Liver (tissue), 9 donors: ENCODE data around the gene IZUMO1. TPM values are rescaled to one million over a fixed set of nuclear protein-coding genes. Genes with fewer than 3 reads are reported as not detected.

ENCODE experiments used
- DNase-seq: peaks from one replicate; pipeline ENCODE4 v3.0.0-alpha.2; 2017; ENCODE audit warnings: low spot score
- H3K27ac ChIP-seq, 2 donors: one replicate each; pipeline ENCODE4 v1.7.0; 2013; ENCODE audit warnings: inconsistent platforms in 2 of 2, low read length in 2 of 2, control low read depth in 1 of 2, low read depth in 1 of 2, mild to moderate bottlenecking in 1 of 2
- H3K27me3 ChIP-seq, 4 donors: one replicate each; pipeline versions ENCODE4 v1.6.1 to v1.7.0; 2013; ENCODE audit warnings: low read length in 3 of 4, inconsistent platforms in 1 of 4, mild to moderate bottlenecking in 1 of 4, moderate library complexity in 1 of 4; ENCODE audit not compliant: control insufficient read depth in 4 of 4, insufficient read depth in 4 of 4
- H3K36me3 ChIP-seq, 4 donors: one replicate each; pipeline versions ENCODE4 v1.6.1 to v1.7.0; 2013; ENCODE audit warnings: low read length in 3 of 4, mild to moderate bottlenecking in 3 of 4, low read depth in 1 of 4, moderate library complexity in 1 of 4; ENCODE audit not compliant: control insufficient read depth in 4 of 4, insufficient read depth in 3 of 4
- H3K4me1 ChIP-seq, 4 donors: one replicate each; pipeline versions ENCODE4 v1.6.1 to v1.7.0; 2013; ENCODE audit warnings: low read length in 3 of 4, mild to moderate bottlenecking in 3 of 4, moderate library complexity in 1 of 4; ENCODE audit not compliant: control insufficient read depth in 4 of 4, insufficient read depth in 4 of 4
- H3K4me3 ChIP-seq, 3 donors: one replicate each; pipeline versions ENCODE4 v1.6.1 to v1.7.0; 2013; ENCODE audit warnings: low read length in 3 of 3, control low read depth in 1 of 3, low read depth in 1 of 3, mild to moderate bottlenecking in 1 of 3
- H3K9ac ChIP-seq, 2 donors: one replicate each; pipeline ENCODE4 v1.7.0; 2013; ENCODE audit warnings: low read length in 2 of 2, mild to moderate bottlenecking in 2 of 2, moderate library complexity in 2 of 2, control low read depth in 1 of 2, low read depth in 1 of 2
- H3K9me3 ChIP-seq, 4 donors: one replicate each; pipeline versions ENCODE4 v1.6.1 to v1.7.0; 2013; ENCODE audit warnings: low read length in 3 of 4; ENCODE audit not compliant: control insufficient read depth in 4 of 4
- ATF3 ChIP-seq: IDR thresholded peaks from 2 replicates; pipeline ENCODE4 v1.6.1; 2016; ENCODE audit warnings: antibody characterized with exemption
- EGR1 ChIP-seq, 2 donors: IDR thresholded peaks; 2 replicates each; pipeline ENCODE4 v1.6.1; 2016 to 2018; ENCODE audit warnings: antibody characterized with exemption in 2 of 2, low read depth in 2 of 2
- FOXA1 ChIP-seq: IDR thresholded peaks from 2 replicates; pipeline ENCODE4 v1.6.1; 2016; ENCODE audit warnings: antibody characterized with exemption
- FOXA2 ChIP-seq: IDR thresholded peaks from 2 replicates; pipeline ENCODE4 v1.6.1; 2016; ENCODE audit warnings: antibody characterized with exemption
- GABPA ChIP-seq, 2 donors: IDR thresholded peaks in 1 of 2; conservative IDR thresholded peaks in 1 of 2; 2 replicates each; pipeline ENCODE4 v1.6.1; 2016; ENCODE audit warnings: antibody characterized with exemption in 2 of 2, mild to moderate bottlenecking in 1 of 2, moderate library complexity in 1 of 2
- HNF4A ChIP-seq, 2 donors: conservative IDR thresholded peaks; 2 replicates each; pipeline ENCODE4 v1.6.1; 2016; ENCODE audit warnings: antibody characterized with exemption in 2 of 2, mild to moderate bottlenecking in 2 of 2
- HNF4G ChIP-seq: IDR thresholded peaks from 2 replicates; pipeline ENCODE4 v1.6.1; 2016; ENCODE audit warnings: antibody characterized with exemption
- JUND ChIP-seq, 2 donors: IDR thresholded peaks; 2 replicates each; pipeline ENCODE4 v1.6.1; 2016; ENCODE audit warnings: antibody characterized with exemption in 2 of 2
- NR2F2 ChIP-seq: IDR thresholded peaks from 2 replicates; pipeline ENCODE4 v1.6.1; 2016; ENCODE audit warnings: antibody characterized with exemption
- RAD21 ChIP-seq, 2 donors: IDR thresholded peaks; 2 replicates each; pipeline ENCODE4 v1.6.1; 2016; ENCODE audit warnings: antibody characterized with exemption in 2 of 2, mild to moderate bottlenecking in 2 of 2
- REST ChIP-seq: IDR thresholded peaks from 2 replicates; pipeline ENCODE4 v1.6.1; 2016; ENCODE audit warnings: antibody characterized with exemption, mild to moderate bottlenecking
- RXRA ChIP-seq, 2 donors: IDR thresholded peaks; 2 replicates each; pipeline ENCODE4 v1.6.1; 2017 to 2018; ENCODE audit warnings: antibody characterized with exemption in 2 of 2, mild to moderate bottlenecking in 1 of 2
- SP1 ChIP-seq: IDR thresholded peaks from 2 replicates; pipeline ENCODE4 v1.6.1; 2018; ENCODE audit warnings: antibody characterized with exemption, mild to moderate bottlenecking
- TAF1 ChIP-seq: conservative IDR thresholded peaks from 2 replicates; pipeline ENCODE4 v1.6.1; 2016; ENCODE audit warnings: antibody characterized with exemption, mild to moderate bottlenecking
- YY1 ChIP-seq: IDR thresholded peaks from 2 replicates; pipeline ENCODE4 v1.6.1; 2016; ENCODE audit warnings: antibody characterized with exemption, mild to moderate bottlenecking
- ZBTB33 ChIP-seq: IDR thresholded peaks from 2 replicates; pipeline ENCODE4 v1.6.1; 2016; ENCODE audit warnings: antibody characterized with exemption
- WGBS: extraction: QIAGEN DNeasy Blood & Tissue Kit; methylation state at CpG from one replicate; pipeline ENCODE4 v1.1.7; 2013; 5-methylcytosine and 5-hydroxymethylcytosine counted together
- polyA plus RNA-seq, 2 donors: library from polyadenylated mRNA; stranded (reverse) in 1 of 2; unstranded in 1 of 2; fragments of 200-250 nt in 1 of 2; fragments of >200 nt in 1 of 2; fragmentation: Nextera tagmentation in 1 of 2; extraction: Ambion mirVana in 1 of 2; gene quantifications; one replicate each; pipeline versions ENCODE4 v1.2.1 to v1.2.3, GENCODE V29; 2013 to 2015
- total RNA-seq, 2 donors: library from RNA; depleted of rRNA; stranded (reverse); fragments of >200 nt; gene quantifications; one replicate each; pipeline ENCODE4 v1.2.3, GENCODE V29; 2014
- TF ChIP-seq, protein P1 (sequence below): fragments of 150-350 bp; IDR thresholded peaks from 2 replicates; pipeline ENCODE4 v1.5.1; 2017; ENCODE audit warnings: improper control_type of control experiment, low read depth, low read length; ENCODE audit not compliant: missing input control
- TF ChIP-seq, protein P2 (sequence below): IDR thresholded peaks from 2 replicates; pipeline ENCODE4 v1.6.1; 2016; ENCODE audit warnings: antibody characterized with exemption
- donor health status: healthy.
- donor health status: healthy.
- donor health status: healthy.
- donor health status: healthy.
- donor health status: healthy.

Gene IZUMO1
- total and polyA plus RNA-seq, 4 donors: 0.33 to 0.47 TPM; not detected in 2

DNA sequence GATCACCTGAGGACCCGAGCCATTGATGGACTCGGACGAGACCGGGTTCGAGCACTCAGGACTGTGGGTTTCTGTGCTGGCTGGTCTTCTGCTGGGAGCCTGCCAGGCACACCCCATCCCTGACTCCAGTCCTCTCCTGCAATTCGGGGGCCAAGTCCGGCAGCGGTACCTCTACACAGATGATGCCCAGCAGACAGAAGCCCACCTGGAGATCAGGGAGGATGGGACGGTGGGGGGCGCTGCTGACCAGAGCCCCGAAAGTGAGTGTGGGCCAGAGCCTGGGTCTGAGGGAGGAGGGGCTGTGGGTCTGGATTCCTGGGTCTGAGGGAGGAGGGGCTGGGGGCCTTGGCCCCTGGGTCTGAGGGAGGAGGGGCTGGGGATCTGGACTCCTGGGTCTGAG lies 9.5 kb upstream of the IZUMO1 start:
- Histone ChIP-seq H3K27me3 (no peaks in the 10 kb centered on the region), H3K27ac (peak overlapping the region; percentile 42 to 69)
- DNase-seq: no peak

GRCh38 chr19:48755787-48756186 lies 9.1 kb upstream of the IZUMO1 start:
- Histone ChIP-seq H3K27me3 (no peaks in the 10 kb centered on the region), H3K9ac (peak overlapping the region; percentile 41 to 56), H3K9me3 (no peaks in the 10 kb centered on the region), H3K36me3 (no peaks in the 10 kb centered on the region), H3K4me3 (peak overlapping the region; percentile 31 to 62 (median 53)), H3K4me1 (peaks cover 7 to 27% (median 16%) of the 10 kb centered on the region in 4 donors), H3K27ac (peak overlapping the region; percentile 42 to 69)
- 31% methylated on average over 5 of the region's 5 CpGs for WGBS
- TF ChIP-seq JUND (IDR thresholded peaks at IDR 0.05) (no peak), ZBTB33 (peak; percentile 34), ATF3 (peak; percentile 79), GABPA (IDR thresholded peaks at IDR 0.05 in 1 of 2, conservative IDR thresholded peaks at IDR 0.05 in 1 of 2) (no peak), REST (peak; percentile 83), FOXA1 (no peak), RAD21 (IDR thresholded peaks at IDR 0.05) (peak; percentile 8 to 38), RXRA (IDR thresholded peaks at IDR 0.05) (peak; percentile 85 to 89), SP1 (peak; percentile 48), EGR1 (IDR thresholded peaks at IDR 0.05; ENCODE audit: low read depth in 2 of 2) (no peak), TAF1 (peak; percentile 92), YY1 (peak; percentile 59), HNF4G (no peak), FOXA2 (no peak), HNF4A (conservative IDR thresholded peaks at IDR 0.05) (peak; percentile 38 to 55), NR2F2 (no peak)
- TF ChIP-seq, protein P1, sequence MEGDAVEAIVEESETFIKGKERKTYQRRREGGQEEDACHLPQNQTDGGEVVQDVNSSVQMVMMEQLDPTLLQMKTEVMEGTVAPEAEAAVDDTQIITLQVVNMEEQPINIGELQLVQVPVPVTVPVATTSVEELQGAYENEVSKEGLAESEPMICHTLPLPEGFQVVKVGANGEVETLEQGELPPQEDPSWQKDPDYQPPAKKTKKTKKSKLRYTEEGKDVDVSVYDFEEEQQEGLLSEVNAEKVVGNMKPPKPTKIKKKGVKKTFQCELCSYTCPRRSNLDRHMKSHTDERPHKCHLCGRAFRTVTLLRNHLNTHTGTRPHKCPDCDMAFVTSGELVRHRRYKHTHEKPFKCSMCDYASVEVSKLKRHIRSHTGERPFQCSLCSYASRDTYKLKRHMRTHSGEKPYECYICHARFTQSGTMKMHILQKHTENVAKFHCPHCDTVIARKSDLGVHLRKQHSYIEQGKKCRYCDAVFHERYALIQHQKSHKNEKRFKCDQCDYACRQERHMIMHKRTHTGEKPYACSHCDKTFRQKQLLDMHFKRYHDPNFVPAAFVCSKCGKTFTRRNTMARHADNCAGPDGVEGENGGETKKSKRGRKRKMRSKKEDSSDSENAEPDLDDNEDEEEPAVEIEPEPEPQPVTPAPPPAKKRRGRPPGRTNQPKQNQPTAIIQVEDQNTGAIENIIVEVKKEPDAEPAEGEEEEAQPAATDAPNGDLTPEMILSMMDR: no peak
- TF ChIP-seq, protein P2, sequence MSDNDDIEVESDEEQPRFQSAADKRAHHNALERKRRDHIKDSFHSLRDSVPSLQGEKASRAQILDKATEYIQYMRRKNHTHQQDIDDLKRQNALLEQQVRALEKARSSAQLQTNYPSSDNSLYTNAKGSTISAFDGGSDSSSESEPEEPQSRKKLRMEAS: no peak
- DNase-seq: no peak

More for the DNA sequence above, 9.5 kb upstream of the IZUMO1 start:
- Histone ChIP-seq H3K9ac (peak overlapping the region; percentile 41 to 56), H3K4me3 (peak overlapping the region; percentile 31 to 62 (median 53)), H3K9me3 (no peaks in the 10 kb centered on the region), H3K36me3 (no peaks in the 10 kb centered on the region), H3K4me1 (peaks cover 7 to 27% (median 16%) of the 10 kb centered on the region in 4 donors)
- TF ChIP-seq NR2F2 (no peak), RXRA (IDR thresholded peaks at IDR 0.05) (no peak), YY1 (no peak)
- TF ChIP-seq, protein P1: no peak
- 79% methylated on average over 11 of the region's 11 CpGs for WGBS
